Ammon's horn (tissue), 1 donor: Measurements from ENCODE around the gene HECW1.

Experiments
- DNase-seq: peaks from one replicate; pipeline ENCODE4 v3.0.0-alpha.2; 2016; ENCODE audit warnings: low spot score

Gene HECW1

DNA sequence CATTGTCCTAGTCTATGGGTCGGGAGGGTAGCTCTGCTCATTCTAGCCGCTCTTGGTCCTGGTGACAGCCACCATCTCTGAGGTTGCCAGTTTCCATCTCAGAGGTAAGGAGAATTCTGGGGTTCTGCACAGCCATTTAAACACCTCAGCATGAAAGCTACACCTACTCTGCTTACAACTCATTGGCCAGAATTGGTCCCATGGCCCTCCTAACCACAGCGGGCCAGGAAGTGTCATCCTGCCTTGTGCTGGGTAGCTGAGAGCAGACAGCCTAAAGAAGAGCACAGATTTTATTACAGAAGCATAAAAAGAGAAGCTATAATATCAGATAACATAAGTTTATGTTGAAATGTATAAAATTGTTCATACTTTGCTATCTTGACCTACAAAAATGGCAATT is 152.7 kb downstream of the HECW1 start:
- DNase-seq = no peak

GRCh38 chr7:43273939-43274719 is 161.7 kb downstream of the HECW1 start:
- no peak for DNase-seq

- DNase-seq = no peak
These were observed 162.3 kb downstream of the HECW1 start for GRCh38 chr7:43274752-43275151.

- DNase-seq = no peak
These were observed 164.1 kb downstream of the HECW1 start for GRCh38 chr7:43276547-43276946.

DNA sequence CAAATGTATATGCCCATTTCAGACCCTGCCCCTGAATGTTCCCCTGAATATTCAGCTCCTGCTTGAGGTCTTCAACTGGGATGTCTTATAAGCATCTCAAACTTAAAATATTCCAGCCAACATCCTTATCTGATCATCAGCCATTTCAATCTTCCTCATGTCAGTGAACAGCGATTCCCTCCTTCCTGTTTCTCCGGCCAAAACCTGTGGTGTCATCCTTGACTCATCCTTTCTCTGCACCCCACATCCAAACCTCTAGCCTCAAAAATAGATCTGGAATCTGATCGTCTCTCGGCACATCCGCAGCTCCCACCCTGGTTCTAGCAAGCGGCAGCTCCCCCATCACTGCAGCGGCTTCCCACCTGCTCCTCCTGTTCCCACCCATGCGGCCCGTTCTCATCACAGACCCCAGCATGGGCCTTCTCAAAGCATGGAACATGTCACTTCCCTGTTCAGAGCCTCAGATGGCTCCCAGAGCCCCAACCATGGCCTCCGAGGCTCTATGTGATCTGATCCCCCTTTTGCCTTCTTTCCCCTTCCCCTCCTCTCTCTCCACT is 165.7 kb downstream of the HECW1 start:
- DNase-seq = no peak

DNA sequence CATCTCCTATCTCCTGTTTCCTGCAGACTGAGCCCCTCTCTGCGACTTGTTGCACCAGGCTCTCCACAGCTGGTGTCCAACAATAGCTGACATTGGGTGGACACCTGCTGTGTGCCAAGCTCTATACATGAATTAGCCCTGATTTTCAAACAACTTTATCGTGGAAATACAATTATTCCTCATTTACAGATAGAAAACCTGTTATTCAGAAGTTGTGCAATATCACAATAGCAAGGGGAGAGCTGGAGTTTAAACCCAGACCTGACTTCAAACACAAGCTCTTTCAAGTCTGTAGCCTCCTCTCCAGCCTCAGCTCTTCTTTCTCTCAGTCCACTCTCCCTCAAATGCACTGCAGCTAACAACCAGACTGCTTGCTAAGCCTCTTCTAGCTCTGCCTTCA is 168.8 kb downstream of the HECW1 start:
- DNase-seq = no peak

- DNase-seq = no peak
These were observed 171.3 kb downstream of the HECW1 start for GRCh38 chr7:43283706-43284105.

GRCh38 chr7:43289826-43290225 is 177.4 kb downstream of the HECW1 start:
- DNase-seq = no peak

DNA sequence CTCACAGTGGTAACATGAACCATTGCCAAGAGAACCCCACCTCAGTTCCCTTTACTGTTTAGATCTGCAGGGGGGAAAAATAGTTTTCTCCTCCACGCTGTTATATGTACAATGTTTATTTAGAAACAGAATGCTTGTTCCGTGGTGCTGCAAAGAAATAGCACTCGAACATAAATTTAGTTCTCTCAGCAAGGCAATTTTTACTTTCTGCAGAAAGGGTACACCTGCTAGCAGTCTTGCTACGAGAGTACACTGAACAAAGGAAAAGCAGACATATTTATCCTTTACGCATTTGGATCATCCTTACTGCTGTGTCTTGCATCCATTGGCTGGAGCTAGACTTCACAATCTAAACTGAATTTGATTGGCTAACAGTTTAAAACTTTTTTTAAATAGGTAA is 178.5 kb downstream of the HECW1 start:
- no peak for DNase-seq

DNA sequence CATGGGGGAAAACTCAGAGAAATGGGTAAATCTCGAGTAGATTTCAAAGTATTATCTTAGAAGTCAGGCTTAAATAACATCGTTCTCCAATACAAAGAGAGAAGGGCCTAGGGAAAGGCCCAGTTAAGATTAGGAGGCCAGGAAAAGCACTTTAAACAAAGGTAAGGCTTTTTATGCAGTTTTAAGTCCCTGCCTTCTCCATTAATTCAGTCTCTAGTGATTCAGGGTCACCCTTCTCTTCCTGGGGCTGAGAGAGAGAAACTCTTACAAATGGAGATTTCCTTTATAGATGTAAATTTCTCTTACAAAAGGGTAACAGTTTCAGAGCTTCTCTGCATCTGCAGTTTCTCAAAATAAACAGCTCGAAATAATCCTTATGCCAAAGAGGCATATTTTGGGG is 179.3 kb downstream of the HECW1 start:
- no peak for DNase-seq

DNA sequence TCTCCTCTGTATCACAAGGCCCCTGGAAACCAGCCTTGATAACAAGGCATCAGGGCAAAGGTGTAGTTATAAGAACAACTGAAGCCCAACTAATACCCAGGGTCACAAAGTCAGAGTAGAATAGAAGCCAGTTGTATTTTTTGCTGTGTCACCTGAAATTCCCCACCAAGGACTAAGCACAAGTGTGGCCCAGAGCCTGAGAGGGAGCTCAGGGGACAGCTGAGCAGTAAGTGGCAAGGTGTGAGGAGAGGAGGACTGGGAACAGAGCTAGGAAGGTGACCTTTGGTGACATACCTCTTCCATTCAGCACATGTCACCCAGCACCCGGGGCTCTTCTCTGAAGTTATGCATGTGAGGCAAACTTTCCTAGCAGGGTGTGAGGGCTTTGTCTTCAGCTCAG is 179.9 kb downstream of the HECW1 start:
- no peak for DNase-seq

GRCh38 chr7:43294080-43294630 is 181.7 kb downstream of the HECW1 start:
- DNase-seq = no peak

- no peak for DNase-seq
These were observed 183.0 kb downstream of the HECW1 start for GRCh38 chr7:43295429-43295828.

DNA sequence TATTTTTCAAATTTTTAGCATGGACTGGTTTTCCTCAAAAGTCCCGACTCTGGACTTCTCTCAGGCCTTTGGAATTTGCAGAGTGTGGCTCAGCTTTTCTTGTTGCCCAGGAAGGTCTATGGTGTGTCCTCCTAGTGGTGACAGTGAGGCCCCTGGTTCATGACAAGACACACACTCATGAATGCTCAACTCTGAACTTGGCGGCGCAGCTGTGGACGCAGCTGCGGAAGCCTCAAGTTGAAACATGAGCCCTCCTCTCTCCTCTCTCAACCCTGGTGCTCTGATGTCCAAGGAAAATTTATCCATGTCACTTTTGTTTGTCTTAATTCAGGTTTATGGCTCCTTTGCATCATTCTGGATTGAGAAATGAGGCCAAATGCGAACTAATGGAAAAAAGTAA is 183.9 kb downstream of the HECW1 start:
- DNase-seq = no peak

GRCh38 chr7:43298617-43299016 is 186.2 kb downstream of the HECW1 start:
- DNase-seq = no peak

- no peak for DNase-seq
These were observed 187.7 kb downstream of the HECW1 start for GRCh38 chr7:43300121-43300520.

DNA sequence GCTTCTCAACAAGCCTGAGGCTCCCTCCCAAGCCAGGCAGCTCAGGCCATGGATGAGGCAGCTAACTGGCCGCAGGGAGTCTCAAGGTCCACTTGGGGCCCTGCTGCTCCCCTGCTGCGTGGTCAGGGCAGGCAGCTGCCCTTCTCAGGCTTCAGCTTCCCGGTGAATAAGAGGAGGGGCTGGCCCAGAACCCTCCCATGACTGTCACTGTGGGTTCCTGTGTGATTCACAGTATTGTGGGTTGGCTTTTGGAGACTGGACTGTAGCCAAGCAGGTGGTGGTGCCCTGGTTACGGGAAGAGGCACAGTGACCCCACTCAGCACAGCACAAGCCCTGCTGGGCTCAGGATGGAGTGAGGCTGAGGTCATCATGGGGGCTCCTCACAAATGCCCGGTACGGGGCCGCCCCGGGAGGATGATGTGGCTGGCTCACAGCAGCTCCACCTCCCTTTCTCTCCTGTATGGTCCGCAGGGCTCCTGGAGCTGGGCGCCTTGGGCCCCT is 189.8 kb downstream of the HECW1 start:
- DNase-seq = no peak

DNA sequence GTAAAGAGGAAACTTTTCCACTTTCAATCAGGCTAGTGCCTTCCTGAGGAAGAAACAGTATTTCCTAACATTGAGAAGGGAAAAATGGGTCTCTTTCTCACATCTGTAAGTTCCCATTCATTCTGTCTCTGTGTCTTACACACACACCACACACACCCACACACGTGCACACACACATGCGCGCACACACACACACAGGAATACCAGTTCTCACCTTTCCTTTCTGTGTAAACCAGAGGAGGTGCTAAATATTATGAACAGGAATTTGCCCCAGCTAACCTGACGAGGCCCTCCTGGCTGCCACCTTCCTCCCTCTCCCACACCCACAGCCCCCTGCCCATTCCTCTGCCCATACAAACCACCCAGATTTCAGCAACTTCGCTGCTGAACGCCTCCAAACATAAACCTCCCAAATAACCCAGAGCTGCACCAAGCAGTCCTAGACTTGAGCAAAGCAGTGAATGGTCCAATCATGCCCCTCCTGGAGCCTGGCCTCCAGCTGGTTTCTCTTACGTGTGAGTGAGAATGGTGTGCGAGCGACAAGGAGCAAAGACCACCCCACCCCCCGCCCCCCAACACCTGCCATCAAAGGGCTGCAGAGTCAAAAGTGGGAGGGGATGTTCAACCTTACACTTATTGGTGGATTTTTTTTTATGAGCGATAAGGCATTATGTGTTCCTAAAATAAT is 190.5 kb downstream of the HECW1 start:
- DNase-seq = no peak

DNA sequence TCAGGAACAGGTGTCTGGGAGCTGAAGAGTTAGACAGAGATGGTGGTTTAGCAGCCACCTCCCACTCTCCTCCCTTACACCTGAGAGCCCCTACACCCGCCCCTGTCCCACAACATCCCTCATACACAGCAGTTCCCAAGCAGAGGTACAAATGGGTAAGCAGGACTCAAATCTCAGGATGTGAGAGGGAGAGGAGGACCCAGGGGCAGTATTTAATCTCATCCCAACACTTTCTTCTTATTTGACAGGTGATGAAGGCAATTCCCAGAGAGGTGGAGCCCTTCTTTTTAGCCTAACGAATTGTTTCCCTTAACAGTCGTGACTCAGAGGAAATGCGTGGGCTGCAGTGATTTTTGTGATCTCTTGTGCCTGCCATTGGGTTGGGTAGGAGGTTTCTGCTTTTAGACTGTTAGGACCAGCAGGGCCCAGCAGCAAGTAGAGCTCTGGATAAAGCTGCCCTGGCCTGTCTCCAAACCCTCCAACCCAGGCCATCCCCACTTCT is 191.3 kb downstream of the HECW1 start:
- DNase-seq = peak; percentile 28

DNA sequence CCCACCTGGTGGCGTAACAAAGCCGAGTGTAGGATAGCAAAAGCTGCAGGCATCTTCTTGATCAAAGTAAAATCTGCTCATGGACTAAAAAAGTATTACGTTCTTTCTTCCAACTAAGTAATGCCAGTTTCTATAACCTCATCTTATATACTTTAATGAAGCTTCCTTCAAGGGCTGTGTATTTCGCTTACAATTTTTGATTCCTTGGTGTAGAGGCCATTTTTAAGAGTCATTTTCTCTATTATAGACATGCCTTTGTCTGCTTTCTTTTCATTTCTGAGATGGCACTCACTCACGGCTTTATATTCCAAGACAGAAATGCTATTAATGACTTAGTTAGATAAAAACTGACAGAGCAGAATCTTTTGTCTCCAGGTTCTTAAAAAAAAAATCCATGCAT is 194.0 kb downstream of the HECW1 start:
- DNase-seq = no peak

GRCh38 chr7:43307522-43307921 is 195.1 kb downstream of the HECW1 start:
- no peak for DNase-seq

GRCh38 chr7:43308913-43309705 is 196.7 kb downstream of the HECW1 start:
- no peak for DNase-seq
